Measurements from ENCODE around the gene ATOX1. TPM values are rescaled to one million over a fixed set of nuclear protein-coding genes. Genes with fewer than 3 reads are reported as not detected.

ATOX1 gene
- total and polyA plus RNA-seq, 2 of the 13 experiments (the other 11 are each of a cell fraction or from before 2014, with no cell fraction given), result 62.4 to 124 TPM

DNA sequence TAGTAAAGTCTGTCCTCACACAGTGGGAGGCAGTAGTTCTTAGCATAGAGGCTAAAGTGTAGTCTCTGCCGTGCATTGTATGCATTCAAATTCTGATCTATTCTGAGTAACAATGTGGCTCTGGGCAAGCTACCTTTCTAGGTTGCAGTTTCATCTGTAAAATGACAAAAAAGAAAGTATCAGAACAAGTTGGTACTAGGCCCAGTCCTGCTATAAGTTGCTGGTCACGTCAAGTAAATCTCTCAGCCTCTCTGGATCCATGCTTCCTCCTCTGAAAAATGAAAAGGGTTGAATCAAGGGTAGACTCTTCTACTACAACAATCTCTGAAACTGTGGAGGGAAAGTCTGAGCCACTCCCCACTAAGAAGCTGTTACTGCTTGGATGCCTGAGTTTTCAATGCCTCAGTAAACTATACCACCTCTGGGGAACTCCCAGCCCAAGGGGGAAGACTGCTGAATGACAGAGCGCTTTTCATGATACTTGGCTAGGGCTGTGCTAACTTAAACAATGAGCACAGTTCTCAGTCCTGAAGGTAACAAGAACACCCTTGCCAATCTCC lies 37.3 kb downstream of the ATOX1 start:
- Histone ChIP-seq H2AFZ (ENCODE audit: low read length) (no peak overlapping the region), H3K9me3 (ENCODE audit: low read length) (no peaks in the 10 kb centered on the region), H4K20me1 (ENCODE audit: insufficient read depth, low read length) (no peaks in the 10 kb centered on the region), H3K9ac (ENCODE audit: insufficient read depth, low read depth, low read length) (no peak overlapping the region), H3K4me3 (replicated peaks in 1 of 3; ENCODE audit: insufficient read depth in 1 of 3, low read depth in 2 of 3, low read length in 3 of 3) (no peak overlapping the region), H3K4me2 (ENCODE audit: low read depth, low read length) (no peak overlapping the region), H3K27me3 (ENCODE audit: control insufficient read depth in 1 of 2, insufficient read depth in 2 of 2, low read length in 2 of 2) (no peaks in the 10 kb centered on the region), H3K79me2 (ENCODE audit: insufficient read depth, low read length) (no peaks in the 10 kb centered on the region), H3K36me3 (replicated peaks in 1 of 2; ENCODE audit: control insufficient read depth in 1 of 2, insufficient read depth in 2 of 2, low read length in 2 of 2) (no peaks in the 10 kb centered on the region), H3K4me1 (ENCODE audit: insufficient read depth, low read length) (no peaks in the 10 kb centered on the region), H3K27ac (ENCODE audit: extremely low read length, insufficient read depth, low read length) (no peak overlapping the region)
- WGBS (ENCODE audit: low lambda C conversion rate), result 7% methylated on average over 3 of the region's 3 CpGs
- CTCF ChIA-PET (ENCODE audit: low intra/inter-chr PET ratio, low total read pairs), result no interaction called here
- no TSS peak for BruUV-seq (replicated peaks)
- no peak for ATAC-seq
- TF ChIP-seq SAP130 (CRISPR knock-in tag; IDR thresholded peaks at IDR 0.05; ENCODE audit: low read depth), result no peak
- no peak for TF ChIP-seq POLR2A (IDR thresholded peaks at IDR 0.05; ENCODE audit: insufficient read depth in 1 of 2, low read depth in 2 of 2, low read length in 2 of 2)
- TF ChIP-seq ZNF816 (CRISPR knock-in tag; IDR thresholded peaks at IDR 0.05; ENCODE audit: borderline replicate concordance), result no peak
- no peak for DNase-seq (ENCODE audit: low spot score)
- intact Hi-C loops (cut with micrococcal nuclease; ENCODE audit: unreplicated experiment), result no loop called here
- in situ Hi-C loops (cut with HindIII; ENCODE audit: extremely low pct_ligation_motif_present, low pct_unique_long_range_greater_than_20kb), result no loop called here
- POLR2A ChIA-PET, result no interaction called here
- FAIRE-seq, result no peak

DNA sequence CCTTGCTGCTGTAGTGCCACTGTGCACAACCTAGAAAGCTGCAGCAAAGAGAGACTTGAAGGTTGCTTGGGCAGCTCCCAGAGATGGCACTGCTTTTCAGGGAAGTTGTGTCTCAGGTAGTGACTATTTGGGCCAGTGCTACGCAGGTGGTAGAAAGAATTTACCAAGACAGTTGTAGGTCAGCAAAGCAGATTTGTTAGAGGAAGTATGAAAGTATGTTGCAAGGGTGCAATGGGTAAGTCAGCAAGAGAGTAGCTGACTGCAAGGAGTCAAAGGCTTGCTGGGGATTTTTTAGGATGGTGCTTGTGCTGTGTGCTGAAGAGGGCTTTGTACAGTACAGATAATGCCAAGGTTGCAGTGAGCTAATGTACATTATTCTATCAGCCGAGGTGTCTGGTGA lies 38.2 kb downstream of the ATOX1 start:
- ATAC-seq, result no peak
- intact Hi-C loops (cut with micrococcal nuclease; ENCODE audit: unreplicated experiment), result no loop called here
- TF ChIP-seq, protein P1, sequence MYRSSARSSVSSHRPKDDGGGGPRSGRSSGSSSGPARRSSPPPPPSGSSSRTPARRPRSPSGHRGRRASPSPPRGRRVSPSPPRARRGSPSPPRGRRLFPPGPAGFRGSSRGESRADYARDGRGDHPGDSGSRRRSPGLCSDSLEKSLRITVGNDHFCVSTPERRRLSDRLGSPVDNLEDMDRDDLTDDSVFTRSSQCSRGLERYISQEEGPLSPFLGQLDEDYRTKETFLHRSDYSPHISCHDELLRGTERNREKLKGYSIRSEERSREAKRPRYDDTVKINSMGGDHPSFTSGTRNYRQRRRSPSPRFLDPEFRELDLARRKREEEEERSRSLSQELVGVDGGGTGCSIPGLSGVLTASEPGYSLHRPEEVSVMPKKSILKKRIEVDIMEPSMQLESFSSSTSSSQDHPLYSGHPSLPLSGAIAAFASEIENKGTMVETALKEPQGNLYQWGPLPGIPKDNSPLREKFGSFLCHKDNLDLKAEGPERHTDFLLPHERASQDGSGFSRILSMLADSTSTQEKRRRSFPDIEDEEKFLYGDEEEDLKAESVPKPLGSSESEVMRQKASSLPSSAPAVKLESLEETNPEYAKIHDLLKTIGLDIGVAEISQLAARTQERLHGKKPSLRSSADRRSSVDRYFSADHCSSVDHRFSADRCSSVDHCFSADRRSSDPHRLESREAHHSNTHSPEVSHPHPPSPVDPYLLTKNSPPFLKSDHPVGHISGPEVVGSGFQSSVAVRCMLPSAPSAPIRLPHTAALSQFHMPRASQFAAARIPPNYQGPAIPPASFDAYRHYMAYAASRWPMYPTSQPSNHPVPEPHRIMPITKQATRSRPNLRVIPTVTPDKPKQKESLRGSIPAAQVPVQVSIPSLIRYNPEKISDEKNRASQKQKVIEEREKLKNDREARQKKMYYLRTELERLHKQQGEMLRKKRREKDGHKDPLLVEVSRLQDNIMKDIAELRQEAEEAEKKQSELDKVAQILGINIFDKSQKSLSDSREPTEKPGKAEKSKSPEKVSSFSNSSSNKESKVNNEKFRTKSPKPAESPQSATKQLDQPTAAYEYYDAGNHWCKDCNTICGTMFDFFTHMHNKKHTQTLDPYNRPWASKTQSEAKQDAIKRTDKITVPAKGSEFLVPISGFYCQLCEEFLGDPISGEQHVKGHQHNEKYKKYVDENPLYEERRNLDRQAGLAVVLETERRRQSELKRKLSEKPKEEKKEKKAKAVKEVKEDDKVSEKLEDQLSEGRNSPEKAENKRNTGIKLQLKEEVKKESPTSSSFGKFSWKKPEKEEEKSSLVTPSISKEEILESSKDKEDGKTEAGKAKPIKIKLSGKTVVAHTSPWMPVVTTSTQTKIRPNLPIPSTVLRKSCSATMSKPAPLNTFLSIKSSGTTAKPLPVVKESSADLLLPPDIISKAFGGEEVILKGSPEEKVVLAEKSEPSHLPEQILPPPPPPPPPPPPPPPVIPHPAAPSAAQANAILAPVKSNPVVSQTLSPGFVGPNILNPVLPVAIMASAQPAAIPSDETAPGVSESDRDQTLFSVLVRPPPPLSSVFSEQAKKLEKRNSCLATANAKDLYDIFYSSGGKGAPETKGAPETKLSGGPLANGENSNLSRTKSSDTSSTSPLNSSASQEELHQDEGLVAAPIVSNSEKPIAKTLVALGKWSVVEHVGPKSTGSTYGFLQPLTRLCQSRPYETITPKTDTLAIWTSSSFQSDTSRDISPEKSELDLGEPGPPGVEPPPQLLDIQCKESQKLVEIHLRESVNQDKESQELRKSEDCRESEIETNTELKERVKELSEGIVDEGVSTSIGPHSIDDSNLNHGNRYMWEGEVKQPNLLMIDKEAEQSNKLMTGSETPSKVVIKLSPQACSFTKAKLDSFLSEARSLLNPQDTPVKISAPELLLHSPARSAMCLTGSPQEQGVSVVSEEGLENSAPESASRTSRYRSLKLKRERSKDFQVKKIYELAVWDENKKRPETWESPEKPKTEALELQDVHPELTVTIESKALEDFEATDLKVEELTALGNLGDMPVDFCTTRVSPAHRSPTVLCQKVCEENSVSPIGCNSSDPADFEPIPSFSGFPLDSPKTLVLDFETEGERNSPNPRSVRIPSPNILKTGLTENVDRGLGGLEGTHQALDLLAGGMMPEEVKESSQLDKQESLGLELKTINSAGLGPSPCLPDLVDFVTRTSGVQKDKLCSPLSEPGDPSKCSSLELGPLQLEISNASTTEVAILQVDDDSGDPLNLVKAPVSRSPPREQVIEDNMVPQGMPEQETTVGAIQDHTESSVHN (CRISPR knock-in tag; IDR thresholded peaks at IDR 0.05), result no peak
- no peak for TF ChIP-seq GTF3A (CRISPR knock-in tag; conservative IDR thresholded peaks at IDR 0.05)
- TF ChIP-seq, protein P2, sequence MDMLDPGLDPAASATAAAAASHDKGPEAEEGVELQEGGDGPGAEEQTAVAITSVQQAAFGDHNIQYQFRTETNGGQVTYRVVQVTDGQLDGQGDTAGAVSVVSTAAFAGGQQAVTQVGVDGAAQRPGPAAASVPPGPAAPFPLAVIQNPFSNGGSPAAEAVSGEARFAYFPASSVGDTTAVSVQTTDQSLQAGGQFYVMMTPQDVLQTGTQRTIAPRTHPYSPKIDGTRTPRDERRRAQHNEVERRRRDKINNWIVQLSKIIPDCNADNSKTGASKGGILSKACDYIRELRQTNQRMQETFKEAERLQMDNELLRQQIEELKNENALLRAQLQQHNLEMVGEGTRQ (IDR thresholded peaks at IDR 0.05; ENCODE audit: low read depth, low read length), result no peak
- TF ChIP-seq, protein P2 (CRISPR knock-in tag; IDR thresholded peaks at IDR 0.05; ENCODE audit: borderline replicate concordance), result no peak

More for the DNA sequence above, 38.2 kb downstream of the ATOX1 start:
- no peaks in the 10 kb centered on the region for H3K79me2 ChIP-seq (ENCODE audit: insufficient read depth, low read length)
- no peak overlapping the region for H2AFZ ChIP-seq (ENCODE audit: low read length)
- CTCF ChIA-PET (ENCODE audit: low intra/inter-chr PET ratio, low total read pairs), result interaction anchor here (3.5 kb wide), 1 partner anchor 61 kb away, joined by 38 read pairs; no protein-coding TSS in a partner anchor
- in situ Hi-C loops (cut with HindIII; ENCODE audit: extremely low pct_ligation_motif_present, low pct_unique_long_range_greater_than_20kb), result no loop called here
- POLR2A ChIA-PET, result interaction anchor here (0.8 to 1.0 kb wide), 2 partner anchors 24 to 33 kb away, joined by 3 read pairs; partner anchors contain the start of gene SPARC
- no peaks in the 10 kb centered on the region for H3K36me3 ChIP-seq (replicated peaks in 1 of 2; ENCODE audit: control insufficient read depth in 1 of 2, insufficient read depth in 2 of 2, low read length in 2 of 2)
- no peaks in the 10 kb centered on the region for H3K9me3 ChIP-seq (ENCODE audit: low read length)
- WGBS (ENCODE audit: low lambda C conversion rate), result 2% methylated on average over 2 of the region's 2 CpGs
- no peak overlapping the region for H3K27ac ChIP-seq (ENCODE audit: extremely low read length, insufficient read depth, low read length)
- no peaks in the 10 kb centered on the region for H4K20me1 ChIP-seq (ENCODE audit: insufficient read depth, low read length)
- no peak overlapping the region for H3K9ac ChIP-seq (ENCODE audit: insufficient read depth, low read depth, low read length)
- no peak for FAIRE-seq
- H3K4me2 ChIP-seq (ENCODE audit: low read depth, low read length), result no peak overlapping the region
- DNase-seq (ENCODE audit: low spot score), result no peak
- H3K4me3 ChIP-seq (replicated peaks in 1 of 3; ENCODE audit: insufficient read depth in 1 of 3, low read depth in 2 of 3, low read length in 3 of 3), result no peak overlapping the region
- no peaks in the 10 kb centered on the region for H3K4me1 ChIP-seq (ENCODE audit: insufficient read depth, low read length)
- no peaks in the 10 kb centered on the region for H3K27me3 ChIP-seq (ENCODE audit: control insufficient read depth in 1 of 2, insufficient read depth in 2 of 2, low read length in 2 of 2)
- no TSS peak for BruUV-seq (replicated peaks)

All from HepG2 (cell line).